IMR-90 (cell line): Measurements from ENCODE around the gene CDHR4. TPM values are rescaled to one million over a fixed set of nuclear protein-coding genes. Genes with fewer than 3 reads are reported as not detected.

Source experiments
- ATAC-seq: fragments of 200-7000 bp; cut with Tn5 transposase; 2 replicates; pipeline ENCODE4 v1.9.1; 2020; ENCODE audit warnings: low read depth, mild to moderate bottlenecking, moderate library complexity
- BruUV-seq: library from RNA; stranded (reverse); fragments of 400-500 nt; replicated peaks from 2 replicates; lab custom pipeline; 2021; lab: Mats Ljungman, UMichigan
- CTCF ChIA-PET: fragments of 300-600 bp; formaldehyde crosslinking; extraction: SDS; loops from one replicate; lab custom pipeline; 2021; ENCODE audit warnings: antibody characterized with exemption; lab: Yijun Ruan, JAX
- POLR2A ChIA-PET: fragments of 300-600 bp; sonication (Branson Sonifier 250); formaldehyde crosslinking; loops from one replicate; lab custom pipeline; 2022; ENCODE audit warnings: antibody characterized with exemption; ENCODE audit not compliant: unreplicated experiment; lab: Charles Lee
- DNase-seq: peaks from one replicate; pipeline ENCODE4 v3.0.0; 2013
- H2AFZ ChIP-seq: replicated peaks from 2 replicates; pipeline ENCODE3; 2013; ENCODE audit warnings: low read length, mild to moderate bottlenecking; ENCODE audit not compliant: poor library complexity
- H2AK5ac ChIP-seq: 2 replicates; pipeline ENCODE4 v1.6.1; 2013; ENCODE audit warnings: low read depth, low read length, inconsistent platforms
- H2AK9ac ChIP-seq: replicated peaks from 2 replicates; pipeline ENCODE3; 2013; ENCODE audit warnings: mild to moderate bottlenecking, low read depth, low read length, moderate library complexity; ENCODE audit not compliant: poor library complexity
- H2BK120ac ChIP-seq: 2 replicates; pipeline ENCODE4 v1.6.1; 2013; ENCODE audit warnings: low read depth, low read length, inconsistent platforms
- H2BK15ac ChIP-seq: 3 replicates; pipeline ENCODE4 v1.6.1; 2013; ENCODE audit warnings: low read depth, low read length, inconsistent platforms
- H2BK20ac ChIP-seq: 2 replicates; pipeline ENCODE4 v1.6.1; 2013; ENCODE audit warnings: low read depth, mild to moderate bottlenecking, inconsistent platforms, low read length, moderate library complexity
- H2BK5ac ChIP-seq: 2 replicates; pipeline ENCODE4 v1.6.1; 2013; ENCODE audit warnings: mild to moderate bottlenecking, low read depth, low read length, inconsistent platforms; ENCODE audit not compliant: poor library complexity, severe bottlenecking
- H3K14ac ChIP-seq: replicated peaks from 2 replicates; pipeline ENCODE4 v1.6.1; 2013; ENCODE audit warnings: low read depth, low read length, inconsistent platforms
- H3K18ac ChIP-seq: 2 replicates; pipeline ENCODE4 v1.6.1; 2013; ENCODE audit warnings: low read depth, low read length, control low read depth
- H3K23ac ChIP-seq: 2 replicates; pipeline ENCODE4 v1.6.1; 2013; ENCODE audit warnings: low read depth, low read length, inconsistent platforms
- H3K27ac ChIP-seq: 2 replicates; pipeline ENCODE4 v1.5.1; 2013; ENCODE audit warnings: mild to moderate bottlenecking, control low read depth, low read length; ENCODE audit not compliant: insufficient read depth
- H3K27me3 ChIP-seq: 2 replicates; pipeline ENCODE4 v1.6.1; 2013; ENCODE audit warnings: low read length; ENCODE audit not compliant: control insufficient read depth, insufficient read depth
- H3K36me3 ChIP-seq: 2 replicates; pipeline ENCODE4 v1.6.1; 2013; ENCODE audit warnings: low read length, mixed read lengths; ENCODE audit not compliant: control insufficient read depth, insufficient read depth
- H3K4ac ChIP-seq: 2 replicates; pipeline ENCODE4 v1.6.1; 2013; ENCODE audit warnings: low read depth, low read length, inconsistent platforms
- H3K4me1 ChIP-seq: 2 replicates; pipeline ENCODE4 v1.6.1; 2013; ENCODE audit warnings: low read length, mixed read lengths; ENCODE audit not compliant: control insufficient read depth, insufficient read depth
- H3K4me2 ChIP-seq: 2 replicates; pipeline ENCODE4 v1.6.1; 2013; ENCODE audit warnings: low read depth, mild to moderate bottlenecking, control low read depth, low read length, moderate library complexity
- H3K4me3 ChIP-seq: 2 replicates; pipeline ENCODE4 v1.5.1; 2013; ENCODE audit warnings: low read depth, mild to moderate bottlenecking, control low read depth, low read length, moderate library complexity; ENCODE audit not compliant: insufficient read depth
- H3K56ac ChIP-seq: 2 replicates; pipeline ENCODE4 v1.6.1; 2013; ENCODE audit warnings: low read length, inconsistent platforms; ENCODE audit not compliant: insufficient read depth; ENCODE audit errors: extremely low read depth
- H3K79me1 ChIP-seq, 2 experiments: 2 replicates each; pipeline ENCODE4 v1.6.1; 2013; ENCODE audit warnings: low read length in 2 of 2, inconsistent platforms in 1 of 2, low read depth in 1 of 2
- H3K9ac ChIP-seq: 2 replicates; pipeline ENCODE4 v1.6.1; 2013; ENCODE audit warnings: low read depth, low read length, control low read depth
- H3K9me1 ChIP-seq: 2 replicates; pipeline ENCODE4 v1.6.1; 2013; ENCODE audit warnings: low read length, inconsistent platforms; ENCODE audit not compliant: insufficient read depth
- H3K9me3 ChIP-seq: 2 replicates; pipeline ENCODE4 v1.6.1; 2013; ENCODE audit warnings: low read length; ENCODE audit not compliant: control insufficient read depth, insufficient read depth
- H4K20me1 ChIP-seq: 2 replicates; pipeline ENCODE4 v1.6.1; 2013; ENCODE audit warnings: low read length, inconsistent platforms; ENCODE audit not compliant: insufficient read depth
- H4K5ac ChIP-seq: 2 replicates; pipeline ENCODE4 v1.6.1; 2013; ENCODE audit warnings: mild to moderate bottlenecking, low read depth, low read length, control low read depth
- H4K8ac ChIP-seq, 2 experiments: 2 replicates each; pipeline ENCODE4 v1.6.1; 2013; ENCODE audit warnings: low read depth in 2 of 2, low read length in 2 of 2, control low read depth in 1 of 2, inconsistent platforms in 1 of 2
- H4K91ac ChIP-seq: 2 replicates; pipeline ENCODE4 v1.6.1; 2013; ENCODE audit warnings: low read depth, low read length, inconsistent platforms; ENCODE audit not compliant: insufficient read depth
- BHLHE40 ChIP-seq: fragments of 150-350 bp; IDR thresholded peaks from 2 replicates; pipeline ENCODE4 v1.6.1; 2016; ENCODE audit warnings: mild to moderate bottlenecking, low read depth, low read length
- CEBPB ChIP-seq: IDR thresholded peaks from 2 replicates; pipeline ENCODE4 v1.6.1; 2012; ENCODE audit warnings: low read depth, low read length, improper control_type of control experiment
- CHD1 ChIP-seq: IDR thresholded peaks from 2 replicates; pipeline ENCODE4 v1.6.1; 2012; ENCODE audit warnings: low read depth, low read length, improper control_type of control experiment
- ELK1 ChIP-seq: fragments of 150-350 bp; IDR thresholded peaks from 2 replicates; pipeline ENCODE4 v1.6.1; 2016; ENCODE audit warnings: low read depth, mild to moderate bottlenecking, low read length, moderate library complexity, borderline replicate concordance
- FOS ChIP-seq: fragments of 150-350 bp; IDR thresholded peaks from 2 replicates; pipeline ENCODE4 v1.6.1; 2016; ENCODE audit warnings: low read depth, low read length
- MAFK ChIP-seq: IDR thresholded peaks from 2 replicates; pipeline ENCODE4 v1.6.1; 2012; ENCODE audit warnings: low read depth, low read length, improper control_type of control experiment
- MAZ ChIP-seq: IDR thresholded peaks from 2 replicates; pipeline ENCODE4 v1.6.1; 2012; ENCODE audit warnings: low read depth, mild to moderate bottlenecking, low read length, improper control_type of control experiment, moderate library complexity, borderline replicate concordance
- MXI1 ChIP-seq: IDR thresholded peaks from 2 replicates; pipeline ENCODE4 v1.6.1; 2012; ENCODE audit warnings: low read depth, mild to moderate bottlenecking, low read length, moderate library complexity, borderline replicate concordance
- NFE2L2 ChIP-seq: fragments of 150-350 bp; IDR thresholded peaks from 2 replicates; pipeline ENCODE4 v1.6.1; 2016; ENCODE audit warnings: low read depth, mild to moderate bottlenecking, low read length
- POLR2A ChIP-seq: IDR thresholded peaks from 2 replicates; pipeline ENCODE4 v1.6.1; 2012; ENCODE audit warnings: mild to moderate bottlenecking, low read depth, low read length
- RAD21 ChIP-seq: IDR thresholded peaks from 2 replicates; pipeline ENCODE4 v1.6.1; 2012; ENCODE audit warnings: low read length, improper control_type of control experiment
- RCOR1 ChIP-seq: IDR thresholded peaks from 2 replicates; pipeline ENCODE4 v1.6.1; 2012; ENCODE audit warnings: mild to moderate bottlenecking, low read length, improper control_type of control experiment; ENCODE audit not compliant: insufficient replicate concordance
- RFX5 ChIP-seq: IDR thresholded peaks from 2 replicates; pipeline ENCODE4 v1.8.0; 2012; ENCODE audit warnings: low read depth, mild to moderate bottlenecking, low read length, moderate library complexity
- SMC3 ChIP-seq: fragments of 150-350 bp; IDR thresholded peaks from 2 replicates; pipeline ENCODE4 v1.6.1; 2016; ENCODE audit warnings: low read depth, mild to moderate bottlenecking, antibody characterized with exemption, low read length, moderate library complexity
- USF2 ChIP-seq: fragments of 150-350 bp; IDR thresholded peaks from 2 replicates; pipeline ENCODE4 v1.6.1; 2017; ENCODE audit warnings: mild to moderate bottlenecking, antibody characterized with exemption, low read length, low read depth
- WGBS, 2 experiments: methylation state at CpG; one replicate each; pipeline versions ENCODE4 v1.1.5 to v1.1.7; 2013; ENCODE audit warnings: missing lambda C conversion rate in 2 of 2; ENCODE audit not compliant: insufficient read length in 1 of 2; ENCODE audit errors: extremely low coverage in 2 of 2; 5-methylcytosine and 5-hydroxymethylcytosine counted together
- dilution Hi-C: fragments of 300-500 bp; cut with HindIII; formaldehyde crosslinking; loops from one replicate; pipeline ENCODE4 v1.14.3; 2018; ENCODE audit warnings: low sequenced_read_pairs; ENCODE audit not compliant: unreplicated experiment
- in situ Hi-C: fragments of 300-500 bp; cut with MboI; formaldehyde crosslinking; loops from 3 replicates; pipeline ENCODE4 v1.14.3; 2019; ENCODE audit warnings: low sequenced_read_pairs, inconsistent platforms, mixed read lengths
- intact Hi-C: fragments of 100-400 bp; cut with micrococcal nuclease; formaldehyde crosslinking; loops from 2 replicates; pipeline ENCODE4 v1.10.0; 2022
- polyA plus RNA-seq, 3 experiments: library from polyadenylated mRNA; depleted of rRNA; stranded (reverse); fragments of >200 nt; gene quantifications; 2 replicates each; pipeline ENCODE4 v1.2.3, GENCODE V29; 2012; ENCODE audit warnings: low replicate concordance in 1 of 3
- total RNA-seq: library from RNA; depleted of rRNA; stranded (reverse); fragments of >200 nt; gene quantifications from 2 replicates; pipeline ENCODE4 v1.2.3, GENCODE V29; 2012
- TF ChIP-seq, protein P1 (sequence below): conservative IDR thresholded peaks from 2 replicates; pipeline ENCODE4 v1.5.1; 2012; ENCODE audit warnings: mild to moderate bottlenecking, low read depth, low read length, improper control_type of control experiment

CDHR4 gene
- total and polyA plus RNA-seq, 2 of the 4 experiments (the other 2 are of a cell fraction), result not detected

DNA sequence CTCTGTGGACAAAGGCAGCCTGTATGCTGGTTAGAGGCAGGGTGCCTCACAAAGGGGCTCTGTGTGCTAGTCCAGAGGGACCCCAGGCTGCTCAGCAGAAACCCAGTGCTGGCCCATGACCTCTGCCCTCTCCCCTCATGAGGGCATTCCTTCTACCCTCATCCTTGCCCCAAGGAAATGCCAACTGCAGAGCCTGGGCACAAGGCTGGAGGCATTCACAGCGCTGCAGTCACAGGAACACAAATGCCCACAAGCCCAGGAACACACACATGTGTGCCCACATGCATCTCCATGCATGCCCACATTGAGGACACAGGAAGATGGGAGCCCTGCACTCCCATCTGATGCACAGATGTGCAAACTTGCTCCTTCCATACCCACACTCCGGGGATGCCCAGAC, 7.2 kb upstream of the CDHR4 start:
- no TSS peak for BruUV-seq
- no peak for DNase-seq

More for the DNA sequence above, 7.2 kb upstream of the CDHR4 start:
- TF ChIP-seq CHD1, result no peak
- no peak for TF ChIP-seq RAD21
- TF ChIP-seq MXI1, result no peak
- TF ChIP-seq SMC3, result no peak
- TF ChIP-seq MAFK, result no peak
- TF ChIP-seq CEBPB, result no peak
- TF ChIP-seq ELK1, result no peak
- TF ChIP-seq MAZ, result no peak
- TF ChIP-seq RFX5, result no peak
- TF ChIP-seq BHLHE40, result no peak
- TF ChIP-seq RCOR1, result no peak
- no peak for TF ChIP-seq USF2
- TF ChIP-seq NFE2L2, result no peak
- TF ChIP-seq, protein P1, sequence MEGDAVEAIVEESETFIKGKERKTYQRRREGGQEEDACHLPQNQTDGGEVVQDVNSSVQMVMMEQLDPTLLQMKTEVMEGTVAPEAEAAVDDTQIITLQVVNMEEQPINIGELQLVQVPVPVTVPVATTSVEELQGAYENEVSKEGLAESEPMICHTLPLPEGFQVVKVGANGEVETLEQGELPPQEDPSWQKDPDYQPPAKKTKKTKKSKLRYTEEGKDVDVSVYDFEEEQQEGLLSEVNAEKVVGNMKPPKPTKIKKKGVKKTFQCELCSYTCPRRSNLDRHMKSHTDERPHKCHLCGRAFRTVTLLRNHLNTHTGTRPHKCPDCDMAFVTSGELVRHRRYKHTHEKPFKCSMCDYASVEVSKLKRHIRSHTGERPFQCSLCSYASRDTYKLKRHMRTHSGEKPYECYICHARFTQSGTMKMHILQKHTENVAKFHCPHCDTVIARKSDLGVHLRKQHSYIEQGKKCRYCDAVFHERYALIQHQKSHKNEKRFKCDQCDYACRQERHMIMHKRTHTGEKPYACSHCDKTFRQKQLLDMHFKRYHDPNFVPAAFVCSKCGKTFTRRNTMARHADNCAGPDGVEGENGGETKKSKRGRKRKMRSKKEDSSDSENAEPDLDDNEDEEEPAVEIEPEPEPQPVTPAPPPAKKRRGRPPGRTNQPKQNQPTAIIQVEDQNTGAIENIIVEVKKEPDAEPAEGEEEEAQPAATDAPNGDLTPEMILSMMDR, result no peak
- no peak for TF ChIP-seq POLR2A
- TF ChIP-seq FOS, result no peak
- dilution Hi-C loops, result no loop called here
- Histone ChIP-seq H3K79me1 (peaks cover 0 to 9% of the 10 kb centered on the region in 2 experiments; a peak in 1 of 4 replicates), H3K18ac (no peak overlapping the region), H3K4ac (no peak overlapping the region; the same call in 1 of the 2 replicates), H3K9me3 (no peaks in the 10 kb centered on the region), H2AK5ac (no peak overlapping the region), H2BK15ac (no peak overlapping the region), H3K27ac (no peak overlapping the region), H2BK20ac (no peak overlapping the region), H4K5ac (no peak overlapping the region), H2BK5ac (no peak overlapping the region), H3K4me3 (no peak overlapping the region), H3K4me1 (peaks cover 32% of the 10 kb centered on the region), H3K9ac (no peak overlapping the region), H4K8ac (peak overlapping the region in 1 of 2 experiments; percentile 50; a peak in 1 of 4 replicates), H3K23ac (no peak overlapping the region), H2AFZ (no peak overlapping the region), H3K56ac (no peak overlapping the region), H3K36me3 (peaks cover 27% of the 10 kb centered on the region), H4K91ac (no peak overlapping the region), H3K14ac (0 out of 2 replicates have a peak overlapping the region, but pooled peaks have one; percentile 8), H2AK9ac (no peak overlapping the region), H3K4me2 (no peak overlapping the region), H3K9me1 (peaks cover 7% of the 10 kb centered on the region; the same call in 1 of the 2 replicates), H2BK120ac (0 out of 2 replicates have a peak overlapping the region, but pooled peaks have one; percentile 33), H4K20me1 (no peaks in the 10 kb centered on the region), H3K27me3 (no peaks in the 10 kb centered on the region)
- intact Hi-C loops, result no loop called here
- ChIA-PET CTCF (interaction anchor here (0.8 kb wide), 1 partner anchor 32 kb away, joined by 3 read pairs; no protein-coding TSS in a partner anchor), POLR2A (no interaction called here)
- in situ Hi-C loops, result no loop called here
- WGBS, 2 experiments, result 93% methylated on average over 1 of the region's 2 CpGs; no CpG with 5 or more reads in 1 of the 2 experiments
- ATAC-seq, result no peak
